Peyer's patch (tissue), 4 donors: ENCODE results near the gene PCDHGB1. TPM values are rescaled to one million over a fixed set of nuclear protein-coding genes. Genes with fewer than 3 reads are reported as not detected.
"Not testable (repeated sequence)": the region's sequence is repeated elsewhere in the genome, so short reads cannot be mapped to it uniquely, and the experiment has no call there.

Experiments used
- DNase-seq, 3 donors: peaks; one replicate each; pipeline ENCODE4 v3.0.0-alpha.2; 2017 to 2019
- H3K27ac ChIP-seq, 4 donors: fragments of 200-600 bp; sonication (generic); one replicate each; pipeline ENCODE4 v1.5.1; 2016 to 2019
- H3K27me3 ChIP-seq, 2 donors: fragments of 200-600 bp; sonication (generic); one replicate each; pipeline ENCODE4 v1.5.1; 2019
- H3K36me3 ChIP-seq, 3 donors: fragments of 200-600 bp; sonication (generic); one replicate each; pipeline ENCODE4 v1.5.1; 2016 to 2019
- H3K4me1 ChIP-seq, 4 donors: fragments of 200-600 bp; sonication (generic); one replicate each; pipeline ENCODE4 v1.5.1; 2016 to 2019
- H3K4me3 ChIP-seq, 4 donors: fragments of 200-600 bp; sonication (generic); 1 replicate in 3 of 4; 2 replicates in 1 of 4; pipeline ENCODE4 v1.5.1; 2016 to 2019; ENCODE audit warnings: mild to moderate bottlenecking in 1 of 4
- H3K9me3 ChIP-seq, 4 donors: fragments of 200-600 bp; sonication (generic); one replicate each; pipeline ENCODE4 v1.5.1; 2016 to 2019; ENCODE audit warnings: mild to moderate bottlenecking in 1 of 4
- POLR2A ChIP-seq, 2 donors: fragments of 450-650 bp; IDR thresholded peaks; one replicate each; pipeline ENCODE4 v1.5.1; 2017; ENCODE audit warnings: antibody characterized with exemption in 2 of 2, mild to moderate bottlenecking in 2 of 2, moderate library complexity in 2 of 2
- total RNA-seq, 4 donors: library from RNA; depleted of rRNA; stranded (reverse); fragments of >200 nt; gene quantifications; one replicate each; pipeline ENCODE4 v1.1.0, GENCODE V29; 2016
- TF ChIP-seq, protein P1 (sequence below), 6 experiments: fragments of 450-650 bp in 4 of 6; fragments of 200-600 bp in 2 of 6; sonication (generic) in 1 of 6; IDR thresholded peaks; one replicate each; pipeline ENCODE4 v1.5.1; 2017 to 2019; ENCODE audit warnings: antibody characterized with exemption in 6 of 6, mild to moderate bottlenecking in 3 of 6, moderate library complexity in 1 of 6

PCDHGB1 gene
- total RNA-seq, 4 donors from 2014 or later = 0.27 to 0.53 (median 0.47) TPM; not detected in 1

DNA sequence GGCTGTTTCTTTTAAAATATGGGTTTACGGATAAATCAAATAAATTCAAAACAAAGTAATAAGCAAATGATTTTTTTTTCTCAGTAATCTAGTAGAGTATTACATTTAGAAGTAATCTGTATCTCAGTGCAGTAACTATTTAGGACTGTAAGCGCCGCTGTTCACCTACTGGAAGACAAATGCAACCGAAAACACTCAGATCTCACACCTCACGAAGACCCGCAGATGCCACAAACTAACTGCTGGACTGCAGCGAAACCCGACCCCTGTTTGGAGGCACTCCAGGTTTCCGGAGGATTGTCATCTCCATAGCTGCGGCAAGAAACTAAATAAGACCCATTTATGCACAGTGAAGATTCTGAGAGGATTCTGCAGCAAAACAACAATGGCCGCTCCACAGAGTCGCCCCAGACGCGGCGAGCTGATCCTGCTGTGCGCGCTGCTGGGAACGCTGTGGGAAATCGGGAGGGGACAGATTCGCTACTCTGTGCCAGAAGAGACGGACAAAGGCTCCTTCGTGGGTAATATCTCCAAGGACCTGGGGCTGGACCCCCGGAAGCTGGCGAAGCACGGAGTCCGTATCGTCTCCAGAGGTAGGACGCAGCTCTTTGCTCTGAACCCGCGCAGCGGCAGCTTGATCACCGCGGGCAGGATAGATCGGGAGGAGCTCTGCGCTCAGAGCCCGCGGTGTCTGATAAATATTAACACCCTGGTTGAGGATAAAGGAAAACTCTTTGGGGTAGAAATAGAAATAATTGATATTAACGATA, 42.7 kb downstream of the PCDHGB1 start, which contains the start of gene PCDHGA8:
Gene PCDHGA8 (plus strand): TSS at position 205 of the 770 bp plus-strand sequence. CDS start 181 bp downstream, at position 386.
- H3K36me3 ChIP-seq = no peaks in the 10 kb centered on the region
- peaks cover 0 to 62% (median 15%) of the 10 kb centered on the region in 4 donors for H3K9me3 ChIP-seq
- no peak for TF ChIP-seq POLR2A (IDR thresholded peaks at IDR 0.05)
- TF ChIP-seq, protein P1, sequence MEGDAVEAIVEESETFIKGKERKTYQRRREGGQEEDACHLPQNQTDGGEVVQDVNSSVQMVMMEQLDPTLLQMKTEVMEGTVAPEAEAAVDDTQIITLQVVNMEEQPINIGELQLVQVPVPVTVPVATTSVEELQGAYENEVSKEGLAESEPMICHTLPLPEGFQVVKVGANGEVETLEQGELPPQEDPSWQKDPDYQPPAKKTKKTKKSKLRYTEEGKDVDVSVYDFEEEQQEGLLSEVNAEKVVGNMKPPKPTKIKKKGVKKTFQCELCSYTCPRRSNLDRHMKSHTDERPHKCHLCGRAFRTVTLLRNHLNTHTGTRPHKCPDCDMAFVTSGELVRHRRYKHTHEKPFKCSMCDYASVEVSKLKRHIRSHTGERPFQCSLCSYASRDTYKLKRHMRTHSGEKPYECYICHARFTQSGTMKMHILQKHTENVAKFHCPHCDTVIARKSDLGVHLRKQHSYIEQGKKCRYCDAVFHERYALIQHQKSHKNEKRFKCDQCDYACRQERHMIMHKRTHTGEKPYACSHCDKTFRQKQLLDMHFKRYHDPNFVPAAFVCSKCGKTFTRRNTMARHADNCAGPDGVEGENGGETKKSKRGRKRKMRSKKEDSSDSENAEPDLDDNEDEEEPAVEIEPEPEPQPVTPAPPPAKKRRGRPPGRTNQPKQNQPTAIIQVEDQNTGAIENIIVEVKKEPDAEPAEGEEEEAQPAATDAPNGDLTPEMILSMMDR (IDR thresholded peaks at IDR 0.05) = no peak
- no peaks in the 10 kb centered on the region for H3K4me1 ChIP-seq
- H3K27ac ChIP-seq = no peak within 1 kb of the TSS
- DNase-seq = no peak
- H3K4me3 ChIP-seq = no peak within 1 kb of the TSS
- no peaks in the 10 kb centered on the region for H3K27me3 ChIP-seq

DNA sequence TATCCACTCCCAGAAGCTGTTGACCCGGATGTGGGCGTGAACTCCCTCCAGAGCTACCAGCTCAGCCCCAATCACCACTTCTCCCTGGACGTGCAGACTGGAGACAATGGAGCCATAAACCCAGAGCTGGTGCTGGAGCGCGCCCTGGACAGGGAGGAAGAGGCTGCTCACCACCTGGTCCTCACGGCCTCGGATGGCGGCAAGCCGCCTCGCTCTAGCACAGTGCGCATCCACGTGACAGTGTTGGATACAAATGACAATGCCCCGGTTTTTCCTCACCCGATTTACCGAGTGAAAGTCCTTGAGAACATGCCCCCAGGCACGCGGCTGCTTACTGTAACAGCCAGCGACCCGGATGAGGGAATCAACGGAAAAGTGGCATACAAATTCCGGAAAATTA, 43.4 kb downstream of the PCDHGB1 start:
- TF ChIP-seq POLR2A (IDR thresholded peaks at IDR 0.05) = no peak
- TF ChIP-seq, protein P1 (IDR thresholded peaks at IDR 0.05) = no peak
- H3K4me1 ChIP-seq = no peaks in the 10 kb centered on the region
- no peaks in the 10 kb centered on the region for H3K36me3 ChIP-seq
- DNase-seq = no peak
- H3K9me3 ChIP-seq = peaks cover 0 to 60% (median 15%) of the 10 kb centered on the region in 4 donors
- no peaks in the 10 kb centered on the region for H3K27me3 ChIP-seq
- no peak overlapping the region for H3K4me3 ChIP-seq
- no peak overlapping the region for H3K27ac ChIP-seq

DNA sequence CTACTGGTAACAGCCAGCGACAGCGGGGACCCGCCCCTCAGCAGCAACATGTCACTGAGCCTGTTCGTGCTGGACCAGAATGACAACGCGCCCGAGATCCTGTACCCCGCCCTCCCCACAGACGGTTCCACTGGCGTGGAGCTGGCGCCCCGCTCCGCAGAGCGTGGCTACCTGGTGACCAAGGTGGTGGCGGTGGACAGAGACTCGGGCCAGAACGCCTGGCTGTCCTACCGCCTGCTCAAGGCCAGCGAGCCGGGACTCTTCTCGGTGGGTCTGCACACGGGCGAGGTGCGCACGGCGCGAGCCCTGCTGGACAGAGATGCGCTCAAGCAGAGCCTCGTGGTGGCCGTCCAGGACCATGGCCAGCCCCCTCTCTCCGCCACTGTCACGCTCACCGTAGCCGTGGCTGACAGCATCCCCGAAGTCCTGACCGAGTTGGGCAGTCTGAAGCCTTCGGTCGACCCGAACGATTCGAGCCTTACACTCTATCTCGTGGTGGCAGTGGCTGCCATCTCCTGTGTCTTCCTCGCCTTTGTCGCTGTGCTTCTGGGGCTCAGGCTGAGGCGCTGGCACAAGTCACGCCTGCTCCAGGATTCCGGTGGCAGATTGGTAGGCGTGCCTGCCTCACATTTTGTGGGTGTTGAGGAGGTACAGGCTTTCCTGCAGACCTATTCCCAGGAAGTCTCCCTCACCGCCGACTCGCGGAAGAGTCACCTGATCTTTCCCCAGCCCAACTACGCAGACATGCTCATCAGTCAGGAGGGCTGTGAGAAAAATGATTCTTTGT, 44.7 kb downstream of the PCDHGB1 start:
- H3K27ac ChIP-seq, H3K4me1 ChIP-seq, H3K4me3 ChIP-seq, DNase-seq, H3K36me3 ChIP-seq, H3K27me3 ChIP-seq: not testable (repeated sequence)
- H3K9me3 ChIP-seq = peaks cover 0 to 60% (median 17%) of the 10 kb centered on the region in 4 donors

DNA sequence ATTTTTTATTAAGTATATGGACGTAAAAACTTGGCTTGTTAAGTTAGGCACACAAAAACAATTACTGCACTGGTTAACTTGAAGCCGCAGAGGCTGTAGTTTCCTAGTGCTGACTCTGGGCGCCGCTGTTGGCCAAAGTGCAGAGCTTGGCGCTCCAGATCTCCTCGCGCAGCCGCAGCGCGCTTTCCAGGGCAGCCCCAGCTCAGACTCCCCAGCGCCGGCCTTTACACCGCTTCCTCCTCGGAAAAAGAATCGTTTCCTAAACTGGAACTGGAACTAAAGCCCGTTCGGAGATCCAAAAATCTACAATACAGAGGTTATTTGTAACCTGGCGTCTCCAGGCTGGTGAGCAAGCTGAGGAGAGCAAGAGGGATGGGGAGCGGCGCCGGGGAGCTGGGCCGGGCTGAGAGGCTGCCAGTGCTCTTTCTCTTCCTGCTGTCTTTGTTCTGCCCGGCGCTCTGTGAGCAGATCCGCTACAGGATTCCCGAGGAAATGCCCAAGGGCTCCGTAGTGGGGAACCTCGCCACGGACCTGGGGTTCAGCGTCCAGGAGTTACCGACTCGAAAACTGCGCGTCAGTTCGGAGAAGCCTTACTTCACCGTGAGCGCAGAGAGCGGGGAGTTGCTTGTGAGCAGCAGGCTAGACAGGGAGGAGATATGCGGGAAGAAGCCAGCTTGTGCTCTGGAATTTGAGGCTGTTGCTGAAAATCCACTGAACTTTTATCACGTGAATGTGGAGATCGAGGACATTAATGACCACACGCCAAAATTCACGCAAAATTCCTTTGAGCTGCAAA, 48.1 kb downstream of the PCDHGB1 start, which contains the start of gene PCDHGB5:
Gene PCDHGB5 (plus strand): TSS at position 192 of the 796 bp plus-strand sequence. CDS start 181 bp downstream, at position 373.
- H3K4me3 ChIP-seq = peak within 1 kb of the TSS in 3 of 4 donors; percentile 20 to 46 (median 28)
- H3K27ac ChIP-seq, H3K36me3 ChIP-seq, H3K4me1 ChIP-seq, DNase-seq, H3K27me3 ChIP-seq: not testable (repeated sequence)
- H3K9me3 ChIP-seq = peaks cover 0 to 59% (median 19%) of the 10 kb centered on the region in 4 donors
- TF ChIP-seq, protein P1 (IDR thresholded peaks at IDR 0.05) = peak in 4 of 6 experiments; percentile 25 to 46 (median 34)

DNA sequence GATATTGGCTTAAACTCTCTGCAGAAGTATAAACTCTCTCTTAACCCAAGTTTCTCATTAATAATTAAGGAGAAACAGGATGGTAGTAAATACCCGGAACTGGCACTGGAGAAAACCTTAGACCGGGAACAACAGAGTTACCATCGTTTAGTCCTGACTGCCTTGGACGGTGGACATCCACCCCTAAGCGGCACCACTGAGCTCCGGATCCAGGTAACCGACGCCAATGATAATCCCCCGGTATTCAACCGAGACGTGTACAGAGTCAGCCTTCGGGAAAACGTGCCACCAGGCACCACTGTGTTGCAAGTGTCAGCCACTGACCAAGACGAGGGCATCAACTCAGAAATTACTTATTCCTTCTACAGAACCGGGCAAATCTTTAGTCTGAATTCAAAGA, 48.7 kb downstream of the PCDHGB1 start:
- Histone ChIP-seq H3K27ac (no peak overlapping the region), H3K4me3 (no peak overlapping the region), H3K9me3 (peaks cover 0 to 59% (median 20%) of the 10 kb centered on the region in 4 donors), H3K36me3 (no peaks in the 10 kb centered on the region), H3K4me1 (no peaks in the 10 kb centered on the region), H3K27me3 (no peaks in the 10 kb centered on the region)
- DNase-seq = no peak
- TF ChIP-seq, protein P1 (IDR thresholded peaks at IDR 0.05) = no peak
- no peak for TF ChIP-seq POLR2A (IDR thresholded peaks at IDR 0.05)
